Endothelial cell of umbilical vein (primary cell): Measurements from ENCODE around the gene MCTP2.

Experiments used
- CTCF ChIP-seq, 2 donors: IDR thresholded peaks; 1 replicate in 1 of 2; 2 replicates in 1 of 2; pipeline ENCODE4 v1.5.1; 2011; ENCODE audit warnings: low read length in 2 of 2, mild to moderate bottlenecking in 2 of 2, moderate library complexity in 2 of 2, control low read depth in 1 of 2, inconsistent platforms in 1 of 2, low read depth in 1 of 2; ENCODE audit not compliant: insufficient read depth in 1 of 2; ENCODE audit errors: extremely low read depth in 1 of 2
- EZH2 ChIP-seq: IDR thresholded peaks from 2 replicates; pipeline ENCODE4 v1.6.1; 2012; ENCODE audit warnings: borderline replicate concordance, low read depth, mild to moderate bottlenecking, moderate library complexity, low read length, inconsistent platforms; ENCODE audit not compliant: severe bottlenecking
- FOS ChIP-seq: IDR thresholded peaks from 2 replicates; pipeline ENCODE4 v1.6.1; 2011; ENCODE audit warnings: mild to moderate bottlenecking, low read length, moderate library complexity, borderline replicate concordance; ENCODE audit not compliant: insufficient read depth
- GATA2 ChIP-seq: IDR thresholded peaks from 2 replicates; pipeline ENCODE4 v1.7.0; 2011; ENCODE audit warnings: low read depth, mild to moderate bottlenecking, moderate library complexity, mixed read lengths, low read length; ENCODE audit not compliant: insufficient read length, insufficient read depth
- JUN ChIP-seq: IDR thresholded peaks from 2 replicates; pipeline ENCODE4 v1.6.1; 2011; ENCODE audit warnings: borderline replicate concordance, low read depth; ENCODE audit not compliant: insufficient read length, insufficient read depth
- MAX ChIP-seq: IDR thresholded peaks from 2 replicates; pipeline ENCODE4 v1.6.1; 2011; ENCODE audit not compliant: insufficient read depth, insufficient read length
- MYC ChIP-seq: IDR thresholded peaks from one replicate; pipeline ENCODE4 v1.6.1; 2011; ENCODE audit warnings: mild to moderate bottlenecking, low read depth, low read length
- POLR2A ChIP-seq: IDR thresholded peaks from 2 replicates; pipeline ENCODE4 v1.6.1; 2012; ENCODE audit warnings: low read depth, mild to moderate bottlenecking, control low read depth, low read length
- POLR2AphosphoS5 ChIP-seq: IDR thresholded peaks from 2 replicates; pipeline ENCODE4 v1.6.1; 2012; ENCODE audit warnings: low read depth, mild to moderate bottlenecking, control low read depth, low read length, moderate library complexity; ENCODE audit not compliant: insufficient read depth

- TF ChIP-seq CTCF (IDR thresholded peaks at IDR 0.05; ENCODE audit: extremely low read depth in 1 of 2, insufficient read depth in 1 of 2, low read depth in 1 of 2, low read length in 2 of 2) (no peak), EZH2 (no peak), POLR2AphosphoS5 (no peak), MAX (no peak), POLR2A (no peak), MYC (no peak), JUN (no peak), GATA2 (no peak), FOS (no peak)
Measured at GRCh38 chr15:94363382-94363781, 132.0 kb downstream of the MCTP2 start.
